HCT116 (cell line): ENCODE data around the gene NT5DC3. TPM values are rescaled to one million over a fixed set of nuclear protein-coding genes. Genes with fewer than 3 reads are reported as not detected.

ENCODE experiments used
- ATAC-seq: fragments of 200-7000 bp; cut with Tn5 transposase; 2 replicates; pipeline ENCODE4 v1.9.1; 2020; ENCODE audit warnings: mild to moderate bottlenecking, moderate library complexity
- BruUV-seq: library from RNA; stranded (reverse); fragments of 400-500 nt; replicated peaks from 2 replicates; lab custom pipeline; 2021; lab: Mats Ljungman, UMichigan
- CTCF ChIA-PET: fragments of 300-600 bp; sonication (Branson Sonifier 250); formaldehyde crosslinking; loops from one replicate; lab custom pipeline; 2021; ENCODE audit warnings: antibody characterized with exemption; lab: Charles Lee
- POLR2A ChIA-PET: fragments of 300-600, 350-600 bp; sonication (Branson Sonifier 250); formaldehyde crosslinking; loops from one replicate; lab custom pipeline; 2021; ENCODE audit warnings: antibody characterized with exemption; lab: Charles Lee
- RAD21 ChIA-PET, 2 experiments: fragments of 300-600 bp; sonication (Branson Sonifier 250); formaldehyde crosslinking; loops; one replicate each; lab custom pipeline; 2023; ENCODE audit warnings: low total read pairs in 2 of 2; ENCODE audit not compliant: uncharacterized antibody in 2 of 2, unreplicated experiment in 2 of 2, low non-redundant PET in 1 of 2; lab: Charles Lee
- DNase-seq: peaks from one replicate; pipeline ENCODE4 v3.0.0-alpha.2; 2010; ENCODE audit warnings: low read depth, low spot score
- H2AFZ ChIP-seq: fragments of 200-600 bp; shearing (Covaris generic), sonication (generic); 2 replicates; pipeline ENCODE4 v1.6.1; 2017; ENCODE audit warnings: low read depth, mixed run types, mixed read lengths, antibody characterized with exemption, low read length; ENCODE audit not compliant: poor library complexity, severe bottlenecking
- H3K27ac ChIP-seq: 2 replicates; pipeline ENCODE4 v1.5.1; 2012; ENCODE audit warnings: low read depth, low read length
- H3K27me3 ChIP-seq: fragments of 200-600 bp; sonication (generic); 2 replicates; pipeline ENCODE4 v1.6.1; 2016; ENCODE audit warnings: mixed run types, low read length, mixed read lengths; ENCODE audit not compliant: insufficient read depth
- H3K36me3 ChIP-seq, 2 experiments: fragments of 200-500 bp in 1 of 2; fragments of 200-600 bp in 1 of 2; sonication (Bioruptor generic) in 1 of 2; sonication (generic) in 1 of 2; 2 replicates each; pipeline versions ENCODE4 v1.5.1 to v1.6.1; 2014 to 2016; ENCODE audit warnings: low read length in 2 of 2, inconsistent platforms in 1 of 2, mixed read lengths in 1 of 2, mixed run types in 1 of 2; ENCODE audit not compliant: insufficient read depth in 2 of 2, control insufficient read depth in 1 of 2
- H3K4me1 ChIP-seq, 2 experiments: fragments of 200-600 bp in 1 of 2; sonication (generic) in 1 of 2; 2 replicates each; pipeline versions ENCODE4 v1.5.1 to v1.6.1; 2012 to 2017; ENCODE audit warnings: low read length in 2 of 2, inconsistent platforms in 1 of 2, mild to moderate bottlenecking in 1 of 2, mixed read lengths in 1 of 2, mixed run types in 1 of 2, moderate library complexity in 1 of 2; ENCODE audit not compliant: insufficient read depth in 2 of 2, control insufficient read depth in 1 of 2
- H3K4me2 ChIP-seq: fragments of 200-600 bp; sonication (generic); 2 replicates; pipeline ENCODE4 v1.6.1; 2017; ENCODE audit warnings: mixed run types, low read length, mixed read lengths
- H3K4me3 ChIP-seq, 2 experiments: fragments of 200-600 bp in 1 of 2; sonication (generic) in 1 of 2; replicated peaks in 1 of 2; 2 replicates each; pipeline ENCODE4 v1.5.1; 2011 to 2016; ENCODE audit warnings: low read length in 2 of 2, control low read depth in 1 of 2, low read depth in 1 of 2, mild to moderate bottlenecking in 1 of 2, mixed read lengths in 1 of 2, mixed run types in 1 of 2
- H3K79me2 ChIP-seq: fragments of 200-600 bp; sonication (generic); 2 replicates; pipeline ENCODE4 v1.6.1; 2017; ENCODE audit warnings: mild to moderate bottlenecking, mixed run types, low read length, moderate library complexity, mixed read lengths; ENCODE audit not compliant: insufficient read depth
- H3K9ac ChIP-seq: fragments of 200-600 bp; sonication (generic); 2 replicates; pipeline ENCODE4 v1.6.1; 2016; ENCODE audit warnings: low read length, mixed read lengths
- H3K9me2 ChIP-seq: fragments of 200-600 bp; sonication (generic), shearing (Covaris generic); 2 replicates; pipeline ENCODE4 v1.6.1; 2017; ENCODE audit warnings: mixed run types, mild to moderate bottlenecking, moderate library complexity; ENCODE audit not compliant: insufficient read depth
- H3K9me3 ChIP-seq, 2 experiments: fragments of 200-500 bp in 1 of 2; fragments of 200-600 bp in 1 of 2; sonication (Bioruptor generic) in 1 of 2; sonication (generic) in 1 of 2; 2 replicates each; pipeline ENCODE4 v1.6.1; 2014 to 2017; ENCODE audit warnings: low read length in 2 of 2, mixed read lengths in 2 of 2, inconsistent platforms in 1 of 2, low read depth in 1 of 2, mild to moderate bottlenecking in 1 of 2, mixed run types in 1 of 2, moderate library complexity in 1 of 2; ENCODE audit not compliant: control insufficient read depth in 1 of 2, insufficient read depth in 1 of 2
- H4K20me1 ChIP-seq: fragments of 200-600 bp; sonication (generic), shearing (Covaris generic); 2 replicates; pipeline ENCODE4 v1.6.1; 2017; ENCODE audit warnings: mixed run types, mild to moderate bottlenecking, moderate library complexity; ENCODE audit not compliant: insufficient read depth
- CEBPB ChIP-seq: IDR thresholded peaks from 2 replicates; pipeline ENCODE4 v1.6.1; 2012; ENCODE audit warnings: low read depth
- EGR1 ChIP-seq: IDR thresholded peaks from 2 replicates; pipeline ENCODE4 v1.6.1; 2012; ENCODE audit warnings: low read depth
- ELF1 ChIP-seq: IDR thresholded peaks from 2 replicates; pipeline ENCODE4 v1.6.1; 2012; ENCODE audit warnings: low read depth, borderline replicate concordance
- EZH2 ChIP-seq: fragments of 200-600 bp; sonication (generic); IDR thresholded peaks from 2 replicates; pipeline ENCODE4 v1.6.1; 2017; ENCODE audit warnings: antibody characterized with exemption, mixed run types
- EZH2phosphoT487 ChIP-seq: fragments of 200-600 bp; IDR thresholded peaks from 2 replicates; pipeline ENCODE4 v1.6.1; 2018; ENCODE audit warnings: antibody characterized with exemption, borderline replicate concordance
- FOSL1 ChIP-seq: IDR thresholded peaks from 2 replicates; pipeline ENCODE4 v1.6.1; 2012; ENCODE audit warnings: low read depth
- JUND ChIP-seq: IDR thresholded peaks from 2 replicates; pipeline ENCODE4 v1.6.1; 2012
- POLR2AphosphoS5 ChIP-seq: IDR thresholded peaks from 2 replicates; pipeline ENCODE4 v1.6.1; 2011; ENCODE audit warnings: mild to moderate bottlenecking, low read depth, low read length, moderate library complexity
- RAD21 ChIP-seq: IDR thresholded peaks from 2 replicates; pipeline ENCODE4 v1.6.1; 2012; ENCODE audit warnings: low read depth, mild to moderate bottlenecking
- SIN3A ChIP-seq: IDR thresholded peaks from 2 replicates; pipeline ENCODE4 v1.6.1; 2012; ENCODE audit warnings: low read depth
- SP1 ChIP-seq: IDR thresholded peaks from 2 replicates; pipeline ENCODE4 v1.6.1; 2012; ENCODE audit warnings: low read depth
- SRF ChIP-seq: IDR thresholded peaks from 2 replicates; pipeline ENCODE4 v1.6.1; 2012; ENCODE audit warnings: low read depth
- TCF7L2 ChIP-seq: IDR thresholded peaks from 2 replicates; pipeline ENCODE4 v1.7.0; 2011; ENCODE audit warnings: borderline replicate concordance, inconsistent platforms; ENCODE audit not compliant: insufficient read depth, insufficient read length; ENCODE audit errors: extremely low read depth
- YY1 ChIP-seq: IDR thresholded peaks from 2 replicates; pipeline ENCODE4 v1.6.1; 2011; ENCODE audit warnings: low read length, low read depth, moderate library complexity, mild to moderate bottlenecking; ENCODE audit not compliant: insufficient replicate concordance; ENCODE audit errors: extremely low read depth
- intact Hi-C: fragments of 100-400 bp; cut with micrococcal nuclease; formaldehyde crosslinking; loops from 2 replicates; pipeline ENCODE4 v1.10.0; 2022
- total RNA-seq: library from RNA; stranded (reverse); gene quantifications from one replicate; pipeline ENCODE4 v1.2.1, GENCODE V29; 2021; ENCODE audit not compliant: unreplicated experiment
- TF ChIP-seq, protein P1 (sequence below): IDR thresholded peaks from 2 replicates; pipeline ENCODE4 v1.6.1; 2011; ENCODE audit warnings: mild to moderate bottlenecking, low read length, moderate library complexity; ENCODE audit not compliant: insufficient replicate concordance; ENCODE audit errors: extremely low read depth
- TF ChIP-seq, protein P2 (sequence below): IDR thresholded peaks from 2 replicates; pipeline ENCODE4 v1.6.1; 2012
- TF ChIP-seq, protein P3 (sequence below), 3 experiments: fragments of 200-600 bp in 1 of 3; sonication (generic) in 1 of 3; IDR thresholded peaks in 2 of 3; conservative IDR thresholded peaks in 1 of 3; 2 replicates each; pipeline ENCODE4 v1.5.1; 2012 to 2017; ENCODE audit warnings: low read depth in 2 of 3, low read length in 2 of 3, antibody characterized with exemption in 1 of 3, borderline replicate concordance in 1 of 3, control low read depth in 1 of 3, mild to moderate bottlenecking in 1 of 3, mixed read lengths in 1 of 3, mixed run types in 1 of 3, moderate library complexity in 1 of 3; ENCODE audit not compliant: insufficient read depth in 1 of 3

Gene NT5DC3
- total RNA-seq, 1 experiment from 2014 or later: 18.7 TPM

DNA sequence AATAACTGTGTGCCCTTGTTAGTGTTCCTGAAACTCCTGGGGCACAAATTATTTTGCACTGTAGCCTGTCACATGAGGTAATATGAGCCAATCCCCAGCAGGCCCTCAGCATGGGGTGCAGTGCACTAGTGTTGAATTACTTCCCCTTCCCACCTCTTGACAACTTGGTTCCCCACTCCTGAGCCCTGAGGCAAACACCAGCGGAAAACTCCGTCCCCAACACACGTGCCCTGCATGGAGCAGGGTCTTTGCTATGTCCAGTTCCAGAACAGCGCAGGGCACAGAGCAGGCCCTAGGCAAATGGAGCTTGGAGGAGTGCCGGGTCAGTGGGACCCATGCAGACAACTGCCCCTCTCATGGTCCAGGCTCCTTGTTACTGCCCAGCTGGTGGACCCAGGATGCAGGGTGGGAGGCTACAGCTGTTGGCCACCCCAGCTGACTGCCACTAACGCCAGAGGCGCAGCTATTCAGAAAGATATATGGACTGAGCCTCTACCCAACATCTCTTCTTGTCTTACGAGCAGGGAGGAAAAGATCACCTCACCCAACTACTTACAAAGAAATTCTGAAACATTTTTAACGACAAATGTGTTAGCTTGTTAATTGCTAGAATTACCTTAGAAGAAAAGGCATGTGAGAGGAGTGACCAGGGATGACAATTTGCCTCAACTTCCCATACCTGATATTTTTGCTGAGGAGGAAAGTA is 71.6 kb downstream of the NT5DC3 start:
- Histone ChIP-seq H3K9ac (no peak overlapping the region), H3K4me3 (no peak overlapping the region), H3K27ac (no peak overlapping the region), H3K9me2 (no peaks in the 10 kb centered on the region), H3K36me3 (peaks cover 0 to 3% of the 10 kb centered on the region in 2 experiments; a peak in 3 of 4 replicates), H3K79me2 (no peaks in the 10 kb centered on the region), H3K4me1 (peaks cover 6 to 8% of the 10 kb centered on the region in 2 experiments; a peak in 2 of 4 replicates), H3K27me3 (no peaks in the 10 kb centered on the region), H2AFZ (no peak overlapping the region), H3K9me3 (no peaks in the 10 kb centered on the region), H4K20me1 (no peaks in the 10 kb centered on the region), H3K4me2 (no peak overlapping the region)
- ChIA-PET RAD21 (interaction anchor here in 1 of 2 experiments (0.6 kb wide), 1 partner anchor 101 kb away, joined by 3 read pairs; no protein-coding TSS in a partner anchor), CTCF (no interaction called here), POLR2A (no interaction called here)
- no TSS peak for BruUV-seq
- DNase-seq: no peak
- ATAC-seq: no peak
- intact Hi-C loops: no loop called here
- TF ChIP-seq EZH2phosphoT487 (no peak), POLR2AphosphoS5 (no peak), CEBPB (no peak), RAD21 (no peak), SRF (no peak), EZH2 (no peak), FOSL1 (no peak), JUND (no peak), TCF7L2 (no peak), SIN3A (no peak), SP1 (no peak), ELF1 (no peak), YY1 (no peak), EGR1 (no peak)
- TF ChIP-seq, protein P1, sequence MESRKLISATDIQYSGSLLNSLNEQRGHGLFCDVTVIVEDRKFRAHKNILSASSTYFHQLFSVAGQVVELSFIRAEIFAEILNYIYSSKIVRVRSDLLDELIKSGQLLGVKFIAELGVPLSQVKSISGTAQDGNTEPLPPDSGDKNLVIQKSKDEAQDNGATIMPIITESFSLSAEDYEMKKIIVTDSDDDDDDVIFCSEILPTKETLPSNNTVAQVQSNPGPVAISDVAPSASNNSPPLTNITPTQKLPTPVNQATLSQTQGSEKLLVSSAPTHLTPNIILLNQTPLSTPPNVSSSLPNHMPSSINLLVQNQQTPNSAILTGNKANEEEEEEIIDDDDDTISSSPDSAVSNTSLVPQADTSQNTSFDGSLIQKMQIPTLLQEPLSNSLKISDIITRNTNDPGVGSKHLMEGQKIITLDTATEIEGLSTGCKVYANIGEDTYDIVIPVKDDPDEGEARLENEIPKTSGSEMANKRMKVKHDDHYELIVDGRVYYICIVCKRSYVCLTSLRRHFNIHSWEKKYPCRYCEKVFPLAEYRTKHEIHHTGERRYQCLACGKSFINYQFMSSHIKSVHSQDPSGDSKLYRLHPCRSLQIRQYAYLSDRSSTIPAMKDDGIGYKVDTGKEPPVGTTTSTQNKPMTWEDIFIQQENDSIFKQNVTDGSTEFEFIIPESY: no peak
- TF ChIP-seq, protein P2, sequence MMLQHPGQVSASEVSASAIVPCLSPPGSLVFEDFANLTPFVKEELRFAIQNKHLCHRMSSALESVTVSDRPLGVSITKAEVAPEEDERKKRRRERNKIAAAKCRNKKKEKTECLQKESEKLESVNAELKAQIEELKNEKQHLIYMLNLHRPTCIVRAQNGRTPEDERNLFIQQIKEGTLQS: no peak
- TF ChIP-seq, protein P3, sequence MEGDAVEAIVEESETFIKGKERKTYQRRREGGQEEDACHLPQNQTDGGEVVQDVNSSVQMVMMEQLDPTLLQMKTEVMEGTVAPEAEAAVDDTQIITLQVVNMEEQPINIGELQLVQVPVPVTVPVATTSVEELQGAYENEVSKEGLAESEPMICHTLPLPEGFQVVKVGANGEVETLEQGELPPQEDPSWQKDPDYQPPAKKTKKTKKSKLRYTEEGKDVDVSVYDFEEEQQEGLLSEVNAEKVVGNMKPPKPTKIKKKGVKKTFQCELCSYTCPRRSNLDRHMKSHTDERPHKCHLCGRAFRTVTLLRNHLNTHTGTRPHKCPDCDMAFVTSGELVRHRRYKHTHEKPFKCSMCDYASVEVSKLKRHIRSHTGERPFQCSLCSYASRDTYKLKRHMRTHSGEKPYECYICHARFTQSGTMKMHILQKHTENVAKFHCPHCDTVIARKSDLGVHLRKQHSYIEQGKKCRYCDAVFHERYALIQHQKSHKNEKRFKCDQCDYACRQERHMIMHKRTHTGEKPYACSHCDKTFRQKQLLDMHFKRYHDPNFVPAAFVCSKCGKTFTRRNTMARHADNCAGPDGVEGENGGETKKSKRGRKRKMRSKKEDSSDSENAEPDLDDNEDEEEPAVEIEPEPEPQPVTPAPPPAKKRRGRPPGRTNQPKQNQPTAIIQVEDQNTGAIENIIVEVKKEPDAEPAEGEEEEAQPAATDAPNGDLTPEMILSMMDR (IDR thresholded peaks at IDR 0.05 in 2 of 3, conservative IDR thresholded peaks at IDR 0.05 in 1 of 3; ENCODE audit: borderline replicate concordance in 1 of 3, insufficient read depth in 1 of 3, low read depth in 2 of 3, low read length in 2 of 3): no peak
